PC-3 (cell line): Measurements from ENCODE around the gene RGS17. TPM values are rescaled to one million over a fixed set of nuclear protein-coding genes. Genes with fewer than 3 reads are reported as not detected.

Source experiments
- ATAC-seq: fragments of 200-7000 bp; cut with Tn5 transposase; 2 replicates; pipeline ENCODE4 v1.9.1; 2020; ENCODE audit warnings: mild to moderate bottlenecking, moderate library complexity
- BruUV-seq: library from RNA; stranded (reverse); fragments of 400-500 nt; replicated peaks from 2 replicates; lab custom pipeline; 2021; lab: Mats Ljungman, UMichigan
- CTCF ChIA-PET: fragments of 300-600 bp; sonication (Branson Sonifier 250); formaldehyde crosslinking; loops from one replicate; lab custom pipeline; 2022; ENCODE audit warnings: antibody characterized with exemption; lab: Charles Lee
- POLR2A ChIA-PET: fragments of 300-600 bp; sonication (Branson Sonifier 250); formaldehyde crosslinking; loops from one replicate; lab custom pipeline; 2022; ENCODE audit warnings: antibody characterized with exemption; ENCODE audit not compliant: unreplicated experiment; lab: Charles Lee
- DNase-seq: peaks from one replicate; pipeline ENCODE4 v3.0.0-alpha.2; 2015
- H2AFZ ChIP-seq: fragments of 300-600 bp; sonication (generic); 2 replicates; pipeline ENCODE4 v1.6.0; 2016; ENCODE audit warnings: antibody characterized with exemption, low read length
- H3F3A ChIP-seq: fragments of 300-600 bp; sonication (generic); one replicate; pipeline ENCODE4 v1.6.0; 2017; ENCODE audit warnings: antibody characterized with exemption, low read length, control low read depth, mild to moderate bottlenecking; ENCODE audit not compliant: unreplicated experiment
- H3K27ac ChIP-seq: fragments of 300-600 bp; sonication (generic); 2 replicates; pipeline ENCODE4 v1.5.1; 2016; ENCODE audit warnings: mild to moderate bottlenecking, low read length
- H3K27me3 ChIP-seq: fragments of 300-600 bp; sonication (generic); 2 replicates; pipeline ENCODE4 v1.6.1; 2016; ENCODE audit warnings: low read length, mixed read lengths
- H3K36me3 ChIP-seq: fragments of 300-600 bp; sonication (generic); 2 replicates; pipeline ENCODE4 v1.6.1; 2016; ENCODE audit warnings: low read depth, mixed run types, low read length, mixed read lengths
- H3K4me1 ChIP-seq: fragments of 300-600 bp; sonication (generic); 2 replicates; pipeline ENCODE4 v1.5.1; 2016; ENCODE audit warnings: low read length; ENCODE audit not compliant: insufficient read depth
- H3K4me2 ChIP-seq: fragments of 300-600 bp; sonication (generic); 2 replicates; pipeline ENCODE4 v1.6.0; 2016; ENCODE audit warnings: low read length
- H3K4me3 ChIP-seq: fragments of 300-600 bp; sonication (generic); 2 replicates; pipeline ENCODE4 v1.5.1; 2016; ENCODE audit warnings: mild to moderate bottlenecking, low read length, mixed read lengths
- H3K79me2 ChIP-seq: fragments of 300-600 bp; sonication (generic); 2 replicates; pipeline ENCODE4 v1.6.1; 2017; ENCODE audit warnings: low read length, mixed read lengths
- H3K9ac ChIP-seq: fragments of 300-600 bp; sonication (generic); 2 replicates; pipeline ENCODE4 v1.6.0; 2016; ENCODE audit warnings: mild to moderate bottlenecking, low read length
- H3K9me2 ChIP-seq: fragments of 300-600 bp; sonication (generic); replicated peaks from 2 replicates; pipeline ENCODE4 v1.6.1; 2016; ENCODE audit warnings: mixed run types, low read length, mixed read lengths
- H3K9me3 ChIP-seq: fragments of 300-600 bp; sonication (generic); 2 replicates; pipeline ENCODE4 v1.6.1; 2016; ENCODE audit warnings: low read length, mixed read lengths
- H4K20me1 ChIP-seq: fragments of 300-600 bp; sonication (generic); 2 replicates; pipeline ENCODE4 v1.6.1; 2016; ENCODE audit warnings: low read length, mixed read lengths
- EZH2 ChIP-seq: fragments of 300-600 bp; sonication (generic); IDR thresholded peaks from one replicate; pipeline ENCODE4 v1.6.1; 2017; ENCODE audit warnings: antibody characterized with exemption, mild to moderate bottlenecking, low read length; ENCODE audit not compliant: unreplicated experiment
- EZH2phosphoT487 ChIP-seq: fragments of 300-600 bp; sonication (generic); IDR thresholded peaks from 2 replicates; pipeline ENCODE4 v1.6.1; 2018; ENCODE audit warnings: mild to moderate bottlenecking, antibody characterized with exemption, low read length, borderline replicate concordance
- intact Hi-C: fragments of 100-400 bp; cut with micrococcal nuclease; formaldehyde crosslinking; loops from 2 replicates; pipeline ENCODE4 v1.9.0; 2023
- total RNA-seq: library from RNA; depleted of rRNA; stranded (reverse); fragments of >200 nt; gene quantifications from 2 replicates; pipeline ENCODE4 v1.2.3, GENCODE V29; 2014
- TF ChIP-seq, protein P1 (sequence below): fragments of 300-600 bp; sonication (generic); conservative IDR thresholded peaks from 2 replicates; pipeline ENCODE4 v1.5.1; 2017; ENCODE audit warnings: antibody characterized with exemption, low read depth, mild to moderate bottlenecking, low read length

The RGS17 gene
- total RNA-seq, 1 experiment from 2014 or later = 1.4 TPM

DNA sequence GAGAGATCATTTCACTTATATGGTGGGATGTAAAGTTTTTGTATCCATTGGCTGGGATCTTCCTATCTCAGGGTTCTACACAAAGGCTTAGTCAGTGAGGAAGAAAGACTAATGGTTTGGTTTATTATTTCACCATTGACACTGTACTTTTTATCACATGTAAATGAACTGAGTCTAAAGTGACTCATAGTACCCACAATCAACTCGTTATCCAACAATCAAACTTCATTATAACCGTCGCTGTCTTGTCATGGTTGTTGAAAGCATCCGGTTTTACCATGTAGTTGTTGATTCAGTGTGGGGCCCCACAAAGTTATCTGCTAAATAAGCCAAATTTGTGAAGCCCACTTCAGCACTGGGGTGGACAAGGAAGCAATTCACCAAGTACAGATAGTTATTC is 72.8 kb downstream of the RGS17 start:
- no peaks in the 10 kb centered on the region for H3K27me3 ChIP-seq
- H3K9me3 ChIP-seq = no peaks in the 10 kb centered on the region
- ATAC-seq (peak; percentile 75), DNase-seq (peak; percentile 41)
- H3K36me3 ChIP-seq = no peaks in the 10 kb centered on the region
- no peaks in the 10 kb centered on the region for H3K9me2 ChIP-seq
- peak overlapping the region; percentile 35 for H3K4me2 ChIP-seq
- H3K4me3 ChIP-seq = no peak overlapping the region
- ChIA-PET CTCF (no interaction called here), POLR2A (no interaction called here)
- H2AFZ ChIP-seq = no peak overlapping the region
- peak overlapping the region; percentile 67 for H3K27ac ChIP-seq
- no TSS peak for BruUV-seq
- no peaks in the 10 kb centered on the region for H3K79me2 ChIP-seq
- TF ChIP-seq EZH2 (no peak), EZH2phosphoT487 (no peak)
- TF ChIP-seq, protein P1, sequence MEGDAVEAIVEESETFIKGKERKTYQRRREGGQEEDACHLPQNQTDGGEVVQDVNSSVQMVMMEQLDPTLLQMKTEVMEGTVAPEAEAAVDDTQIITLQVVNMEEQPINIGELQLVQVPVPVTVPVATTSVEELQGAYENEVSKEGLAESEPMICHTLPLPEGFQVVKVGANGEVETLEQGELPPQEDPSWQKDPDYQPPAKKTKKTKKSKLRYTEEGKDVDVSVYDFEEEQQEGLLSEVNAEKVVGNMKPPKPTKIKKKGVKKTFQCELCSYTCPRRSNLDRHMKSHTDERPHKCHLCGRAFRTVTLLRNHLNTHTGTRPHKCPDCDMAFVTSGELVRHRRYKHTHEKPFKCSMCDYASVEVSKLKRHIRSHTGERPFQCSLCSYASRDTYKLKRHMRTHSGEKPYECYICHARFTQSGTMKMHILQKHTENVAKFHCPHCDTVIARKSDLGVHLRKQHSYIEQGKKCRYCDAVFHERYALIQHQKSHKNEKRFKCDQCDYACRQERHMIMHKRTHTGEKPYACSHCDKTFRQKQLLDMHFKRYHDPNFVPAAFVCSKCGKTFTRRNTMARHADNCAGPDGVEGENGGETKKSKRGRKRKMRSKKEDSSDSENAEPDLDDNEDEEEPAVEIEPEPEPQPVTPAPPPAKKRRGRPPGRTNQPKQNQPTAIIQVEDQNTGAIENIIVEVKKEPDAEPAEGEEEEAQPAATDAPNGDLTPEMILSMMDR = no peak
- H4K20me1 ChIP-seq = no peaks in the 10 kb centered on the region
- peaks cover 31% of the 10 kb centered on the region for H3K4me1 ChIP-seq
- peak overlapping the region; percentile 48; the same call in 1 of the 2 replicates for H3K9ac ChIP-seq
- intact Hi-C loops = loop anchor here (2.0 kb wide), 2 partner anchors 27 to 31 kb away; no protein-coding TSS in a partner anchor
- H3F3A ChIP-seq = no peaks in the 10 kb centered on the region

DNA sequence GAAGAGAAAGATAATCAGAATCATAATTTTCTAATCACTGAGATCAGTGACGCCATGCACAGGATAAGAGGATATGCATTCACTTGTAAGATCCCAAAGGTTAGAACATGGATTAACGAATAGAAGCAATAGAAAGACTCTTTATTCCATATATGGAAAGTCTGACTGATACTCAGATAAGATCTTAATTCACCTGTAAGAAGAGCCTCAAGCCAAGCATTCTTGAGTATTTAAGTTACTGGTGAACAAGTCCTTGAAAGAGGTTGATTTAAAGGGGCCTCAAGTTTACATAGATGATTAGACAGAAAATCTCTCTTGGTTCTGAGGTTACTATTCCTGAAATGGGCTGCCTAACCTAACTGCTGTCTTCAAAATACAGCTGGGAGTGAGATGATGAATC is 74.8 kb downstream of the RGS17 start:
- no peak overlapping the region for H3K4me2 ChIP-seq
- peaks cover 31% of the 10 kb centered on the region for H3K4me1 ChIP-seq
- TF ChIP-seq EZH2phosphoT487 = no peak
- ATAC-seq = no peak
- no peaks in the 10 kb centered on the region for H3K9me3 ChIP-seq
- no peaks in the 10 kb centered on the region for H3K79me2 ChIP-seq
- H4K20me1 ChIP-seq = no peaks in the 10 kb centered on the region
- no peak overlapping the region for H3K4me3 ChIP-seq
- POLR2A ChIA-PET = no interaction called here
- no peaks in the 10 kb centered on the region for H3F3A ChIP-seq
- intact Hi-C loops = no loop called here
- H3K27ac ChIP-seq = no peak overlapping the region
- no peak overlapping the region for H3K9ac ChIP-seq
- no peaks in the 10 kb centered on the region for H3K27me3 ChIP-seq
- H2AFZ ChIP-seq = no peak overlapping the region
- no TSS peak for BruUV-seq
- H3K36me3 ChIP-seq = no peaks in the 10 kb centered on the region
- no peaks in the 10 kb centered on the region for H3K9me2 ChIP-seq
- DNase-seq = peak; percentile 61
- CTCF ChIA-PET = no interaction called here

DNA sequence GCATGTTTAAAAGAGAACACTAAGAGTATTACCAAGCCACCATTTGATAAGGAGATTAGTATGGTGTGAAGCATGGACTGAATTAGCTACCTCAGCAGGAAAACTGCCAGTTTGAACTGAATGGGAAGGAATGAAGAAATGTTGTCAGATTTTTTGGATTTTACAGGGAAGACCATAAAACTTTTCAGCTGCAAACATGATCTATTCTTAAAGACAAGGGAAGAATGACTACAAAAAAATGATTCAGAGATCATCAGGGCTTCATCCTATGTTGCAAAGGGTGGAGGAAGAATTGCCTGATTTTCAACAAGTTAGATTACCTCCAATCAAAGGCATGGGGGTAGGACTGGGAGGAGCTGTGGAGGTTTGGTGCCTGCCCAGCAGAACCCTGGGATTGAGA is 79.3 kb downstream of the RGS17 start:
- Histone ChIP-seq H3K4me2 (no peak overlapping the region), H3F3A (no peaks in the 10 kb centered on the region), H2AFZ (no peak overlapping the region), H3K79me2 (no peaks in the 10 kb centered on the region), H3K9me3 (no peaks in the 10 kb centered on the region), H3K27ac (no peak overlapping the region), H3K4me1 (peaks cover 23% of the 10 kb centered on the region), H3K9me2 (no peaks in the 10 kb centered on the region), H3K36me3 (no peaks in the 10 kb centered on the region), H3K9ac (no peak overlapping the region), H3K4me3 (no peak overlapping the region), H3K27me3 (no peaks in the 10 kb centered on the region), H4K20me1 (no peaks in the 10 kb centered on the region)
- no peak for DNase-seq
- TF ChIP-seq, protein P1 = no peak
- TF ChIP-seq EZH2 (no peak), EZH2phosphoT487 (no peak)
- POLR2A ChIA-PET = no interaction called here
- no peak for ATAC-seq
- CTCF ChIA-PET = no interaction called here
- intact Hi-C loops = no loop called here
- no TSS peak for BruUV-seq
